ENCODE measurements around the gene ASGR2. TPM values are rescaled to one million over a fixed set of nuclear protein-coding genes. Genes with fewer than 3 reads are reported as not detected.

Gene ASGR2
- total RNA-seq, 4 donors from 2014 or later, result 1.0 TPM; not detected in 3

DNA sequence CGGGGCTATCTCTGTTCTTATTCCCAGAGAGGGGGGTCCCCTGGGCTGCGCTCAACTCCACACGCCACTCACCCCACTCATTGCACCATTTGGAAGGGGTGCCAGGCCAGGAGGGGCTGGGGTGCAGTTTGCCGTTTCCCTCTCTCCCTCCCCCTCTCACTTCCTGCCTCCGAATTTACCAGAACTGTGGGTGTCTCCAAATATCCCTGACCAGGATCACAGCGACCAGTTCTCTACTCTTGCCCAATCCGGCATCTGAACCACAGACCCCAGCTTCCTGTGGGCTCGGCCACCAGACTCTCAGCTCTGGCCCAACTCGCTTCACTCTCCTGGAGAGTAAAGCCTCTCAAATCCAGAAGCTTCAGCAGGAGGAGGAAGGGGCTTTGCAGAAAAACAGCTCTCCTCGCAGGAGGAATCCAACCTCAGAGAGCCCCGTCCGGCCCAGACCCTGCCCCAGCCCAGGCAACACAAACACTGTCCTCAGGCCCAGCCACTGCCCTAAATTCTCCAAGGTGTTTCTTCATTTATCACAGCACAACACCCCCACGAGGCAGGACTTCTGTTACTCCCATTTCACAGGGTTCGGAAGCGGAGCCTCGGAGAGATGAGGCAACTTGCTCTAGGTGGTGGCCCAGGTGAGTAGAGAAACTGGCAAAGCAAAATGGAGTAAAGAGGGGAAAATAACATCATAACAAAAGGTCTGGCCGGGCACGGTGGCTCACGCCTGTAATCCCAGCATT is 423 bp upstream of the ASGR2 start:
- Histone ChIP-seq H3K27ac (no peak overlapping the region), H3K9me3 (no peaks in the 10 kb centered on the region), H3K4me3 (replicated peaks in 1 of 3) (no peak overlapping the region), H3K36me3 (no peaks in the 10 kb centered on the region), H3K4me1 (no peaks in the 10 kb centered on the region), H3K27me3 (no peaks in the 10 kb centered on the region)
- intact Hi-C loops (cut with DNase I), result no loop called here
- 65 to 75% methylated on average over 19 of the region's 19 CpGs for WGBS, 2 donors
- no peak for DNase-seq
- TF ChIP-seq CTCF (IDR thresholded peaks at IDR 0.05) (no peak), POLR2A (IDR thresholded peaks at IDR 0.05) (no peak)

DNA sequence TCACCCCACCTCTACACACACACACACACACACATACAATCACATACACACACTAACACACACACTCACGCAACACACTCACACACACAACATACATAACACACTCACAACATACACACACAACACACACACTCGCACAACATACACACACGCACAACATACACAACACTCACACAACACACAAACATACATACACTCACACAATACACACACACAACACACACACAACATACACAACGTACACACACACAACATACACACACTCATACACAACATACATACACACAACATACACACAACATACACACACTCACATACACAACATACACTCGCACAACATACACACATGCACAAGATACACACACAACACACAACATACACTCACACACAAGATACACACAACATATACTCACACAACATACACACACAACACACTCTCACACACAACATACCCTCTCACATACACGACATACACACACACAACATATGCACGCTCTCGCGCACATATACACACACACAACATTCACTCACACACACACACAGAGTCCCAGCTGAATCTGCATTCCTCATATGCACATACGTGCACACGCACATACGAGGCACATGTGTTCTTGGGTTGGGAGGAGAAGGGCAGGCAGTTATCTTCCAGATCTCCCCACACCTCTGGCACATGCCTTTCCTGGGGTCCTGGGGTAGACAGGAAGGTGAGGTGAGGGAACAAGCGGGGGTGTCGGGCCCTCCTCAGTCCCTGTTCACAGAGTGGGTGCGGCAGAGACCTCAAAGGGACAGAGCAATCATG is 1.1 kb downstream of the ASGR2 start:
- WGBS, 2 donors, result 89 to 94% methylated on average over 15 of the region's 15 CpGs
- H3K27ac ChIP-seq, result no peak overlapping the region
- no peaks in the 10 kb centered on the region for H3K36me3 ChIP-seq
- intact Hi-C loops (cut with DNase I), result no loop called here
- no peaks in the 10 kb centered on the region for H3K4me1 ChIP-seq
- TF ChIP-seq POLR2A (IDR thresholded peaks at IDR 0.05) (no peak), CTCF (IDR thresholded peaks at IDR 0.05) (no peak)
- H3K9me3 ChIP-seq, result no peaks in the 10 kb centered on the region
- no peak overlapping the region for H3K4me3 ChIP-seq (replicated peaks in 1 of 3)
- DNase-seq, result no peak
- H3K27me3 ChIP-seq, result no peaks in the 10 kb centered on the region

DNA sequence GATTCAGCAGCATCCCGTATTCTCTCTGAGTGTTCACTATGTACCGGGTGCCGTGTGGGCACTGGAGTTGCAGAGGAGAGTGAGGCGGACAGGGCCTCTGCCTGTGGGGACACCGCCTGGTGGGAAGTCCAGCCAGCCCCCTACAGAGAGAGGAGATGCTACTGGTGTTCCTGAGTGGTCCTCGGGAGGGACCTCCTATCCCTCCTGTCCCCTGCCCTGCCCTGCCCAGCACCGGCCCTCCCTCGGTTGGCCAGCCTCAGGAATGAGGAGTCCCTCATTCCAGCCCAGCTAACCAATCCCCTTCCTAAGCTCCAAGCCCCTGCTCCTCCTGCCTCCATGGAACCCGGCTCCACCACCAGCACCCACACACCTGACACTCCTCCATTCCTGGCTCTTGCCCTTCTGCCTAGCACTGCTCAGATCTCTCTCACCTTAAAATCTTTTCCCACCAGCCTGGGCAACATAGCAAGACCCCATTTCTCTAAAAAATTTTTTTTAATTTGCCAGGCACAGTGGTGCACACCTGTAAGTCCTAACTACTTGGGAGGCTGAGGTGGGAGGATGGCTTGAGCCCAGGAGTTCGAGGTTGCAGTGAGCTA is 2.0 kb downstream of the ASGR2 start:
- Histone ChIP-seq H3K4me1 (no peaks in the 10 kb centered on the region), H3K27ac (no peak overlapping the region), H3K27me3 (no peaks in the 10 kb centered on the region), H3K36me3 (no peaks in the 10 kb centered on the region), H3K4me3 (replicated peaks in 1 of 3) (no peak overlapping the region), H3K9me3 (no peaks in the 10 kb centered on the region)
- TF ChIP-seq POLR2A (IDR thresholded peaks at IDR 0.05), result no peak
- TF ChIP-seq CTCF (IDR thresholded peaks at IDR 0.05), result no peak
- intact Hi-C loops (cut with DNase I), result no loop called here
- no peak for DNase-seq
- WGBS, 2 donors, result 71 to 75% methylated on average over 7 to 9 of the region's 10 CpGs

DNA sequence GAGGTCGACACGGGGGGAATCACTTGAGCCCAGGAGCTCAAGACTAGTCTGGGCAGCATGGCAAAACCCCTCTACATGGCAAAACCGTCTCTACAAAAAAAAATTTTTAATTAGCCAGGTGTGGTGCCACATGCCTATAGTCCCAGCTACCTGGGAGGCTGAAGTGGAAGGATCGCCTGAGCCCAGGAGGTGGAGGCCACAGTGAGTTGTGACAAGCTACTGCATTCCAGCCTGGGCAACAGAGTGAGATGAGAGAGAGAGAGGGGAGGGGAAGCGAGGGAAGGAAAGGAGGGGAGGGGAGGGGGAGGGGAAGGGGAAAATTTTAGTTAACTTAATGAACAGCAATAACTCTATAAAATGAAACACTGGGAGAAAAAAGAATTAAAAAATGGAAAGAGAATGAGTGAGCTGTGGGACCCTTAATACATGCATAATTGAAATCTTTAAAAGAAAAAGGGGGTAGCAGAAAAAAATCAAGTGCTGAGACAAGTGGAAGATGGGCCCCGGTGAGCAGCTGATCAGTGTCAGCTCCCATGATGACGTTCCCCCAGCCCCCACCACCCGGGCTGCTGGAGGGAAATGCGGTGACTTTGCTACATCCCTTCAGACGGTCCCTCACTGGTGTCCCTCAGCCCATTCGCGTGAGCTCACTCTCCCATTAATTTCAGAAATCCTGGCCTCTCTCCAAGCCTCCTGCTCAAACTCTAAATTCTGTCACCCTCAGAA is 2.7 kb downstream of the ASGR2 start:
- H3K27ac ChIP-seq, result no peak overlapping the region
- H3K27me3 ChIP-seq, result no peaks in the 10 kb centered on the region
- intact Hi-C loops (cut with DNase I), result no loop called here
- TF ChIP-seq CTCF (IDR thresholded peaks at IDR 0.05) (no peak), POLR2A (IDR thresholded peaks at IDR 0.05) (no peak)
- no peak overlapping the region for H3K4me3 ChIP-seq (replicated peaks in 1 of 3)
- no peaks in the 10 kb centered on the region for H3K36me3 ChIP-seq
- 47 to 54% methylated on average over 12 of the region's 12 CpGs for WGBS, 2 donors
- DNase-seq, result no peak
- H3K9me3 ChIP-seq, result no peaks in the 10 kb centered on the region
- no peaks in the 10 kb centered on the region for H3K4me1 ChIP-seq

All from thyroid gland (tissue), 4 donors.